Body of pancreas (tissue), 4 donors: Measurements from ENCODE around the gene FBXO38. TPM values are rescaled to one million over a fixed set of nuclear protein-coding genes. Genes with fewer than 3 reads are reported as not detected.

ENCODE experiments used
- ATAC-seq: fragments of 150-250 bp; one replicate; pipeline ENCODE4 v1.9.1; 2016
- DNase-seq, 4 donors: peaks; one replicate each; pipeline ENCODE4 v3.0.0-alpha.2; 2019
- H3K27ac ChIP-seq, 4 donors: fragments of 200-600 bp; sonication (generic); 1 replicate in 3 of 4; 2 replicates in 1 of 4; pipeline versions ENCODE4 v1.5.1 to v1.6.1; 2016 to 2019; ENCODE audit warnings: mild to moderate bottlenecking in 1 of 4, mixed read lengths in 1 of 4, moderate library complexity in 1 of 4
- H3K27me3 ChIP-seq, 2 donors: fragments of 200-600 bp; sonication (generic); one replicate each; pipeline ENCODE4 v1.6.0; 2016; ENCODE audit warnings: mild to moderate bottlenecking in 1 of 2
- H3K36me3 ChIP-seq, 2 donors: fragments of 200-600 bp; sonication (generic); replicated peaks in 1 of 2; 2 replicates each; pipeline ENCODE4 v1.5.1; 2016; ENCODE audit warnings: low read depth in 2 of 2; ENCODE audit not compliant: insufficient read depth in 1 of 2
- H3K4me1 ChIP-seq: fragments of 200-600 bp; sonication (generic); one replicate; pipeline ENCODE4 v1.6.0; 2016
- H3K4me3 ChIP-seq, 2 donors: fragments of 200-600 bp; sonication (generic); 1 replicate in 1 of 2; 2 replicates in 1 of 2; pipeline ENCODE4 v1.5.1; 2016 to 2019
- H3K9me3 ChIP-seq, 3 donors: fragments of 200-600 bp; sonication (generic); 1 replicate in 2 of 3; 2 replicates in 1 of 3; pipeline ENCODE4 v1.5.1; 2016
- POLR2A ChIP-seq, 3 donors: fragments of 450-650 bp; IDR thresholded peaks; one replicate each; pipeline ENCODE4 v1.6.1; 2016; ENCODE audit warnings: antibody characterized with exemption in 3 of 3, mild to moderate bottlenecking in 2 of 3
- WGBS, 2 donors: methylation state at CpG; one replicate each; pipeline ENCODE4 v1.1.5; 2017; 5-methylcytosine and 5-hydroxymethylcytosine counted together
- intact Hi-C: fragments of 100-400 bp; cut with DNase I; formaldehyde crosslinking; loops from one replicate; pipeline ENCODE4 v1.15.1; 2023
- total RNA-seq, 2 donors: library from RNA; depleted of rRNA; stranded (reverse); fragments of >200 nt; gene quantifications; one replicate each; pipeline ENCODE4 v1.1.0, GENCODE V29; 2016
- TF ChIP-seq, protein P1 (sequence below), 7 experiments: fragments of 450-650 bp in 4 of 7; fragments of 200-600 bp in 3 of 7; sonication (generic) in 3 of 7; IDR thresholded peaks; one replicate each; pipeline ENCODE4 v1.5.1; 2016 to 2019; ENCODE audit warnings: antibody characterized with exemption in 7 of 7

The FBXO38 gene
- total RNA-seq, 2 donors from 2014 or later: 37.9 to 45.7 TPM

DNA sequence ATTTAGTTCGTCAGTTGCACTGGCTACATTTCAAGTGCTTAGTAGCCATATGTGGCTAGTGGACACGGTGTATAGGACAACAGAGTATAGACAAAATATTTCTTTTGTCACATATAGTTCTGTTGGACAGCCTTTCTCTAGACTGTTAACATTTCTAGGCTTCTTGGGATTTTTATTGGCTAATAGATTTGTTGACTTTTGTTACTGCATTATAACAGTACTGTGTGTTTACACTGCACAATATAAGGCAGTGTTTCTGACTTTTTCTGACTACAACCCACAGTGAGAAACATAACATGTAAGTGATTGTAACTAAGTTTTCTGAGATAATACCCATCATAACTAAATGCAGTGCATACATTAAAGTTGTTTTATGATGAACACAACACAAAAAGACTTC is 11.3 kb downstream of the FBXO38 start:
- no peak for TF ChIP-seq POLR2A (IDR thresholded peaks at IDR 0.05)
- TF ChIP-seq, protein P1, sequence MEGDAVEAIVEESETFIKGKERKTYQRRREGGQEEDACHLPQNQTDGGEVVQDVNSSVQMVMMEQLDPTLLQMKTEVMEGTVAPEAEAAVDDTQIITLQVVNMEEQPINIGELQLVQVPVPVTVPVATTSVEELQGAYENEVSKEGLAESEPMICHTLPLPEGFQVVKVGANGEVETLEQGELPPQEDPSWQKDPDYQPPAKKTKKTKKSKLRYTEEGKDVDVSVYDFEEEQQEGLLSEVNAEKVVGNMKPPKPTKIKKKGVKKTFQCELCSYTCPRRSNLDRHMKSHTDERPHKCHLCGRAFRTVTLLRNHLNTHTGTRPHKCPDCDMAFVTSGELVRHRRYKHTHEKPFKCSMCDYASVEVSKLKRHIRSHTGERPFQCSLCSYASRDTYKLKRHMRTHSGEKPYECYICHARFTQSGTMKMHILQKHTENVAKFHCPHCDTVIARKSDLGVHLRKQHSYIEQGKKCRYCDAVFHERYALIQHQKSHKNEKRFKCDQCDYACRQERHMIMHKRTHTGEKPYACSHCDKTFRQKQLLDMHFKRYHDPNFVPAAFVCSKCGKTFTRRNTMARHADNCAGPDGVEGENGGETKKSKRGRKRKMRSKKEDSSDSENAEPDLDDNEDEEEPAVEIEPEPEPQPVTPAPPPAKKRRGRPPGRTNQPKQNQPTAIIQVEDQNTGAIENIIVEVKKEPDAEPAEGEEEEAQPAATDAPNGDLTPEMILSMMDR (IDR thresholded peaks at IDR 0.05): no peak
- ATAC-seq (no peak), DNase-seq (no peak)
- peaks cover 0 to 1% of the 10 kb centered on the region in 2 donors for H3K36me3 ChIP-seq
- H3K27ac ChIP-seq: peak overlapping the region in 2 of 4 donors; percentile 24 to 45
- no peaks in the 10 kb centered on the region for H3K27me3 ChIP-seq
- H3K4me3 ChIP-seq: no peak overlapping the region
- H3K4me1 ChIP-seq: peaks cover 56% of the 10 kb centered on the region
- WGBS, 2 donors: 49 to 52% methylated on average over 2 of the region's 2 CpGs
- no peaks in the 10 kb centered on the region for H3K9me3 ChIP-seq
- intact Hi-C loops: no loop called here

DNA sequence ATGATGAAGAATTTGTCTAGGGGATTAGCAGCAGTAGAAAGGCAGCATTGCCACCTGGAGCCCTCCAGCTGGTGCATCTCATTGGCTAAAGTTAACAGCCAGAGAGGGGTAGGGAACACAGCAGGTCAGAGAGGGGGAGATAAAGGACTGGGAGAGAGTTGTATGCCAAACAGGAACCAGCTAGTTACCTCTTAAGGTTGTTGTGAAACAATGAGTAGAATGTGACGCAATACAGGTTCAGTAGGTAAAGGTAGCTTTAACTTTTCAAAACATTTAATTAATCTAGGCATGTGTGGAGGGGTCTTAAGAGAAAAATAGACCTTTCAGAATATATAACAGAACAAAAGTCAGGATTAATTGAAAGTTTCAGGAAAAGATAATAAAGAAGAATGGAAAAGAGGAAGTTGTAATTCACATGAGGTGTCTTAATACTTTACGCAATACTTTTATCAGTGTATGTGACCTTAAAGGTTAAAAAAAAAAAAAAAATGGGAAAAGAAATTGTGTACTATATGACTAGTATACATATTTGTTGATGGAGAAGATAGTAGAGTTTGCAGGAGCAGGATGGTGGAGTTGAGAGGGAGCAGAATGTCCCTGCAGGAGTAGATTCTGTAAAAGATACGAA is 14.3 kb downstream of the FBXO38 start:
- Histone ChIP-seq H3K9me3 (no peaks in the 10 kb centered on the region), H3K27ac (peak overlapping the region in 2 of 4 donors; percentile 15 to 63), H3K36me3 (peaks cover 0 to 4% of the 10 kb centered on the region in 2 donors), H3K27me3 (no peaks in the 10 kb centered on the region), H3K4me3 (no peak overlapping the region), H3K4me1 (peaks cover 42% of the 10 kb centered on the region)
- intact Hi-C loops: no loop called here
- TF ChIP-seq, protein P1 (IDR thresholded peaks at IDR 0.05): no peak
- TF ChIP-seq POLR2A (IDR thresholded peaks at IDR 0.05): no peak
- DNase-seq (peak in 3 of 4 donors; percentile 11 to 51 (median 19)), ATAC-seq (peak; percentile 84)
- WGBS, 2 donors: 40 to 49% methylated on average over 3 of the region's 3 CpGs

DNA sequence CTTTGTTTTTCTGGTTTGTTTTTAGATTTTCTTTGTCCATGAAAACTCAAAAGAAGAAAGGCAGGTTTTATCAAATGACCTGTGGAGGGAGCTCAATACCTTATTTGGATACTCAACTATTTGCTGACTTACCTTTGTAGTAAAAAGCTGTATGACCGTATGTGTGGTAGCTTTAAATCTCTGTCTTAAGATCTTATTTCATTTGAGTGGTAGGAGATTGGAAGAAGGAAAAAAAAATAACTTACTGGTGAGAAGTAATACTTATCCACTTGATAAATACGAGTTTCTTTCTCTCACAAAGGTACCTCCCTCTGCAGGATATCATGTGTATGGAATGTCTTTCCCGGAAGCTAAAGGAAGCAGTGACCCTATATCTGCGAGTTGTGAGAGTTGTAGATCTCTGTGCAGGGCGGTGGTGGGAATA is 15.0 kb downstream of the FBXO38 start:
- Histone ChIP-seq H3K36me3 (peaks cover 0 to 4% of the 10 kb centered on the region in 2 donors), H3K27me3 (no peaks in the 10 kb centered on the region), H3K9me3 (no peaks in the 10 kb centered on the region), H3K4me1 (peaks cover 37% of the 10 kb centered on the region), H3K4me3 (no peak overlapping the region), H3K27ac (peak overlapping the region in 1 of 4 donors; percentile 63)
- ATAC-seq: peak; percentile 37
- DNase-seq: no peak
- intact Hi-C loops: no loop called here
- TF ChIP-seq, protein P1 (IDR thresholded peaks at IDR 0.05): peak in 1 of 7 experiments; percentile 10
- TF ChIP-seq POLR2A (IDR thresholded peaks at IDR 0.05): no peak
- 51 to 71% methylated on average over 5 of the region's 5 CpGs for WGBS, 2 donors

DNA sequence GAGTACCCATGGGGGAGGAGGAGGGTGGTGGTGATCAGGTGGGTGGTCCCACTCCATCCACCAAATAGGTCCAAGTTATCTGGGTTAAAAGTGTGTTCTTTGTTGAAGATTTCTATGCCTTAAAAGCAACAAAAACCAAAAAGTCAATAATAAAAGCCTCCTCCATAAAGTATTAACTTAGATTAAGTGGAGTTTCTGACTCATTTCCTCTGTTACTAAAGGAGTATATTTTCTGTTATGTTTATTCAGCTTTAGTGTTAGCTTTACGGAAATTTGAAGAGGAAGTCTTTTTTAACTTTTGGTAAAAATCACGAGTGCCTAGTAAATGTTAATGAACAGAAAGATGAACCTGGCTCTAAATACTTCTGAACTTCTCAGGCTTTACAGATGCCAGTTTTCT is 17.8 kb downstream of the FBXO38 start:
- H3K9me3 ChIP-seq: no peaks in the 10 kb centered on the region
- ATAC-seq (no peak), DNase-seq (no peak)
- H3K4me1 ChIP-seq: peaks cover 19% of the 10 kb centered on the region
- H3K4me3 ChIP-seq: no peak overlapping the region
- 69 to 84% methylated on average over 2 of the region's 2 CpGs for WGBS, 2 donors
- intact Hi-C loops: no loop called here
- H3K27ac ChIP-seq: no peak overlapping the region
- H3K36me3 ChIP-seq: peaks cover 0 to 8% of the 10 kb centered on the region in 2 donors
- TF ChIP-seq POLR2A (IDR thresholded peaks at IDR 0.05): no peak
- TF ChIP-seq, protein P1 (IDR thresholded peaks at IDR 0.05): no peak
- H3K27me3 ChIP-seq: no peaks in the 10 kb centered on the region

DNA sequence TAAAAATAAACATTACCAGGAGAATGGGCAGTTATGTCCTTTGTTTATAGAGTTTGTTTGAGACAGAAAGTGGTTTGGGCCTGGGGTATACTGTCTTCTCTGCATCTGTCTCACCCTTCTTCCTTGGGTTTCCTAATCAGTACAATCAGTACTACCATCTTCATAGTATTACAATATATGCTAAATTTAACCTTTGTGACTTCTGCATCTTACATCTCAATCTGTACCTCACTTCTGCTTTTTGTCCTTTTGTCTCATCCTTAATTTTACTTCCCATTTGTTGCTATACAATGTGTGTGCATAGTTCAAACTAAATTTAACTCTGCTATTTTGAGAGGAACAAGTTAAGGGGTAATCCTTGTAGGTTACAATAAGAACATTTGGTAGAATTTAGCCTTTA is 19.6 kb downstream of the FBXO38 start:
- no peak overlapping the region for H3K27ac ChIP-seq
- DNase-seq: no peak
- H3K4me1 ChIP-seq: peaks cover 9% of the 10 kb centered on the region
- H3K4me3 ChIP-seq: no peak overlapping the region
- intact Hi-C loops: no loop called here
- peaks cover 0 to 17% of the 10 kb centered on the region in 2 donors for H3K36me3 ChIP-seq
- H3K9me3 ChIP-seq: no peaks in the 10 kb centered on the region
- no peak for ATAC-seq
- no peaks in the 10 kb centered on the region for H3K27me3 ChIP-seq
- TF ChIP-seq POLR2A (IDR thresholded peaks at IDR 0.05): no peak
- TF ChIP-seq, protein P1 (IDR thresholded peaks at IDR 0.05): no peak
